Mesenteric fat pad (tissue), 1 donor: ENCODE measurements around the gene OVCA2. TPM values are rescaled to one million over a fixed set of nuclear protein-coding genes. Genes with fewer than 3 reads are reported as not detected.

Experiments used
- DNase-seq: peaks from one replicate; pipeline ENCODE4 v3.0.0-alpha.2; 2020; ENCODE audit warnings: low spot score
- microRNA-seq: library from miRNA; unstranded; fragments of <30 nt; microRNA quantifications from one replicate; pipeline ENCODE4 v1.2.0, GENCODE V29; 2020; ENCODE audit warnings: borderline number of aligned reads
- total RNA-seq: library from RNA; stranded (reverse); fragmentation: NEBNext Ultra II Directional; extraction: Animal tissue kit (Norgen Biotek cat#: 25700); gene quantifications from one replicate; pipeline ENCODE4 v1.2.1, GENCODE V29; 2021
- donor health status: DM: yes; HTN: yes; CAD: no.

OVCA2 gene
- total RNA-seq, 1 donor from 2014 or later, result 23.6 TPM

DNA sequence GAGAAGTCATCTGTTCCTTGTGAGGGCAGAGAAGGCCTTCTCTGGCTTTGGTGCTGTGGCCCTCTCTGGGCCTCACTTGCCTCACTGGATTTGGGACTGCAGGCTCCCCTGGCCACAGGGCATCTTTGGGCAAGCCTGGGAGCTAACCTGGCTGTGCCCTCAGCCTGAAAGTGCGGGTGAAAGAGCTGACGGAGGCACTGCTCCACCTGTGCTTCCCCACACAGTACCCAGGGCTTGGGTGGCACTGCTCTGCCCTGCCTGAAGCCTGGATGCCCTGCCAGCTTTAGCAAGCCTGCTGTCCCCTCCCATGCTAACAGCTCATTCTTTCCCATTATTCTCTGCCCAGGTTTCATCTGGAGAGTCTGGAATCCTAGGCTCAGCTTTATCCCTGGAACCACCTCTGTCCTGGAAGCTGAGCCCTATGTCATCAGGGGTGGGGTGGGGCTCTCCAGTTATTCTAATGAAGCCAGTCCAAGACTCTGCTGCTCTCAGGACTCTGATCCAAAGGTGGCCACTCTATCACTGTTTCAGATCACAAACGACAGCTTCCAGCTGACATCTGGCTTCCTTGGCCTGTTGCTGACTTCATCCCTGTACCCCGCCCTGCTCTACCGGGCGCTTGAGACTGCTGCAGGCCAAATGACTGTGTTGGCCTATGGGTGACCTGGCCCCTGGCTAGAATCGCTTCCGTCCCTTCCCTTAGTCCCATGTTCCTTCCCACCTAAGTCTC lies 42.4 kb downstream of the OVCA2 start:
- DNase-seq, result no peak

GRCh38 chr17:2084766-2085647 lies 43.2 kb downstream of the OVCA2 start:
- DNase-seq, result no peak

GRCh38 chr17:2085648-2085949 lies 43.8 kb downstream of the OVCA2 start:
- DNase-seq, result no peak

- no peak for DNase-seq
Observed at GRCh38 chr17:2086306-2086705, 44.5 kb downstream of the OVCA2 start.

GRCh38 chr17:2087597-2088211 lies 45.9 kb downstream of the OVCA2 start:
- DNase-seq, result no peak

- no peak for DNase-seq
Observed at GRCh38 chr17:2089021-2089422, 47.2 kb downstream of the OVCA2 start.

DNA sequence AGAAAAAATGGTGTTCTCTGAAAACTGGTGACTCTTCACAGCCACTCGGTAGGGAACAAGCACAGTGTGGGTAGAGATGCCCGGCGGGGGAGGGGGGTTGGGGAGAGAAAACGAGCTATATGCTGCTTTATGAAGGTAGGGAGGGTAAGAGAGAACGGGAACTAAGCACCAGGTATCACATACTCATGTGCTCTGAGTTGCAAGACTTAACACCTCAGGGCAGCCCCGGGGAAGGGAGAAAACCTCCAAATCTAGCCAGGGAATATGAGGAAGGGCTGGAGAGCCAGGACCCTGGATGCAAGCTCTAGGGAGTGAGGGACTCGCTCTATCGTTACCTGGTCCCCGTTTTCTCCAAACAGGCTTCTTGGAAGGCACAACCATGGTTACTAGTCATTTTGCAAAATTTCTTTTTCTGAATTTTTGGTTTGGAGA lies 48.4 kb downstream of the OVCA2 start:
- DNase-seq, result no peak

DNA sequence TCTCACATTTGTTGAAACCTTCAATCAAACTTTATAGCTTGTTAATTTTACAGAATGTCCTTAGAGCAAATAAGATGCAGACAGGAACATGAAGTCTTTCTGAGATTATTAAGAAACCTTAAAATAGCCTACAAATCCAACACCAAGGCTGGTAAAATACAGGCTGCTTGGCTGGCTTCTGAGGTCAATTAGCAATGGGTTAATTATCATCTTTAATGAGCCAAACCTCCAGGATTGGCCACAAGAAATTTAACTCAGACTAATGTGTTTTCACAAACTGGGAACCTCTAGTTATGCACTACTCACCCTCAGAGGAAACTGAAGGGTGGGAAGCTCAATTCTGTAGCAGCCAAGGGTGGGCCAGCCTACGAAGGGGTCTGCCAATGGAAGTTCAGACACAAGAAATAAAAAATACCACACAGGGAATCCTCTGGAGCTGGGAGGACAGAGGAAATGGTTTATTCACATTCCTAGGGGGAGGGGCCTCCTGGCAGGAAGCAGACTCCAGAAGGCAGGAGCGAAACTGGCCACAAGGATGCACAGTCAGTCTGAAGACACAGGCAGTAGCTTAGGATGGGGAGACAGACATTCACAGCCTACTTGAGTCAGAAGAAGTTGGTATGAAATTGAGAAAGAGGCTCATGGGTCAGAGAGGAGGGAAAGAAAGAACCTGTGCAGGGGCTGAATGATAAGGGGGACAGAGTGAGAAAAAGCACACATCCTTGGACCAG lies 49.1 kb downstream of the OVCA2 start:
- no peak for DNase-seq

- DNase-seq, result no peak
Observed at GRCh38 chr17:2092253-2092652, 50.4 kb downstream of the OVCA2 start.

Small RNA genes within 50 kb of the gene (microRNA-seq; reads per million reads assigned to microRNA genes)
- gene MIR132 (901 reads per million, percentile 76 among the genes with 10 or more reads in this experiment), gene MIR212 (40.0 reads per million, percentile 34 among the genes with 10 or more reads in this experiment)

Other genes with a start within 250 kb of the OVCA2 start
- gene SMYD4, start 212.1 kb upstream of the OVCA2 start, total RNA-seq, result 23.6 TPM
- 79.4 TPM for gene RPA1, start 212.0 kb upstream of the OVCA2 start, total RNA-seq
- 11.2 TPM for gene RTN4RL1, start 16.7 kb upstream of the OVCA2 start, total RNA-seq
- gene DPH1, start 11.9 kb upstream of the OVCA2 start, total RNA-seq, result 35.6 TPM
- gene HIC1, start 13.1 kb downstream of the OVCA2 start, total RNA-seq, result 34.4 TPM